Measurements from ENCODE around the gene TOX3. TPM values are rescaled to one million over a fixed set of nuclear protein-coding genes. Genes with fewer than 3 reads are reported as not detected.

TOX3 gene
- polyA plus RNA-seq, 1 of the 3 experiments (the other 2 are of a cell fraction): not detected

GRCh38 chr16:52488837-52489289, 58.1 kb downstream of the TOX3 start:
- no peak overlapping the region for H3K4me2 ChIP-seq
- H3K79me2 ChIP-seq (ENCODE audit: insufficient read depth): no peaks in the 10 kb centered on the region
- H3K9me2 ChIP-seq: no peaks in the 10 kb centered on the region
- H3K36me3 ChIP-seq (replicated peaks in 1 of 2; ENCODE audit: control insufficient read depth in 1 of 2, insufficient read depth in 2 of 2, low read length in 1 of 2): no peaks in the 10 kb centered on the region
- ChIA-PET CTCF (no interaction called here), POLR2A (no interaction called here)
- no peaks in the 10 kb centered on the region for H4K20me1 ChIP-seq (ENCODE audit: insufficient read depth)
- H2AFZ ChIP-seq (ENCODE audit: low read depth): no peak overlapping the region
- H3F3A ChIP-seq (replicated peaks; ENCODE audit: insufficient read depth): no peaks in the 10 kb centered on the region
- no peak overlapping the region for H3K9ac ChIP-seq
- H3K4me3 ChIP-seq (ENCODE audit: low read depth in 2 of 2, low read length in 1 of 2): no peak overlapping the region
- no peaks in the 10 kb centered on the region for H3K4me1 ChIP-seq (ENCODE audit: control insufficient read depth in 1 of 2, insufficient read depth in 2 of 2, low read depth in 1 of 2, low read length in 1 of 2)
- no peaks in the 10 kb centered on the region for H3K9me3 ChIP-seq
- no peak for TF ChIP-seq GATA2 (CRISPR knock-in tag; IDR thresholded peaks at IDR 0.05)
- TF ChIP-seq TEAD4 (IDR thresholded peaks at IDR 0.05; ENCODE audit: borderline replicate concordance, insufficient read depth): no peak
- no peak for TF ChIP-seq IRF3 (IDR thresholded peaks at IDR 0.05; ENCODE audit: low read depth, low read length)
- no peak for TF ChIP-seq CHD2 (IDR thresholded peaks at IDR 0.05; ENCODE audit: low read length, partially characterized antibody)
- TF ChIP-seq, protein P1, sequence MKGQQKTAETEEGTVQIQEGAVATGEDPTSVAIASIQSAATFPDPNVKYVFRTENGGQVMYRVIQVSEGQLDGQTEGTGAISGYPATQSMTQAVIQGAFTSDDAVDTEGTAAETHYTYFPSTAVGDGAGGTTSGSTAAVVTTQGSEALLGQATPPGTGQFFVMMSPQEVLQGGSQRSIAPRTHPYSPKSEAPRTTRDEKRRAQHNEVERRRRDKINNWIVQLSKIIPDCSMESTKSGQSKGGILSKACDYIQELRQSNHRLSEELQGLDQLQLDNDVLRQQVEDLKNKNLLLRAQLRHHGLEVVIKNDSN (IDR thresholded peaks at IDR 0.05; ENCODE audit: borderline replicate concordance, low read depth): no peak
- TF ChIP-seq NRF1 (IDR thresholded peaks at IDR 0.05; ENCODE audit: low read depth, low read length): no peak
- no peak for TF ChIP-seq NFIC (IDR thresholded peaks at IDR 0.05; ENCODE audit: borderline replicate concordance)
- no peak for DNase-seq
- no peaks in the 10 kb centered on the region for H3K27me3 ChIP-seq (ENCODE audit: insufficient read depth)
- no peak overlapping the region for H3K27ac ChIP-seq (ENCODE audit: low read depth in 2 of 2, low read length in 1 of 2)

- Histone ChIP-seq H3K4me3 (ENCODE audit: low read depth in 2 of 2, low read length in 1 of 2) (no peak overlapping the region), H4K20me1 (ENCODE audit: insufficient read depth) (no peaks in the 10 kb centered on the region), H3K36me3 (replicated peaks in 1 of 2; ENCODE audit: control insufficient read depth in 1 of 2, insufficient read depth in 2 of 2, low read length in 1 of 2) (no peaks in the 10 kb centered on the region), H3K9me3 (no peaks in the 10 kb centered on the region), H3K9me2 (no peaks in the 10 kb centered on the region), H2AFZ (ENCODE audit: low read depth) (no peak overlapping the region), H3K4me1 (ENCODE audit: control insufficient read depth in 1 of 2, insufficient read depth in 2 of 2, low read depth in 1 of 2, low read length in 1 of 2) (no peaks in the 10 kb centered on the region), H3K4me2 (no peak overlapping the region), H3K9ac (no peak overlapping the region), H3K27me3 (ENCODE audit: insufficient read depth) (no peaks in the 10 kb centered on the region), H3K79me2 (ENCODE audit: insufficient read depth) (no peaks in the 10 kb centered on the region), H3F3A (replicated peaks; ENCODE audit: insufficient read depth) (no peaks in the 10 kb centered on the region), H3K27ac (ENCODE audit: low read depth in 2 of 2, low read length in 1 of 2) (no peak overlapping the region)
- CTCF ChIA-PET: interaction anchor here (0.7 kb wide), 1 partner anchor 613 kb away, joined by 3 read pairs; no protein-coding TSS in a partner anchor
- 7% methylated on average over 1 of the region's 1 CpG for WGBS (ENCODE audit: low lambda C conversion rate)
- POLR2A ChIA-PET: no interaction called here
- no peak for DNase-seq
- TF ChIP-seq NFIC (IDR thresholded peaks at IDR 0.05; ENCODE audit: borderline replicate concordance) (no peak), USF2 (IDR thresholded peaks at IDR 0.05; ENCODE audit: borderline replicate concordance, low read depth, low read length) (no peak), REST (IDR thresholded peaks at IDR 0.05; ENCODE audit: low read depth, low read length) (no peak), JUND (IDR thresholded peaks at IDR 0.05) (no peak), MAX (IDR thresholded peaks at IDR 0.05; ENCODE audit: low read depth) (no peak), GATA2 (CRISPR knock-in tag; IDR thresholded peaks at IDR 0.05) (no peak)
Measured at GRCh38 chr16:52487849-52488457, 59.0 kb downstream of the TOX3 start.
